ENCODE measurements around the gene KCNB1. TPM values are rescaled to one million over a fixed set of nuclear protein-coding genes. Genes with fewer than 3 reads are reported as not detected.

KCNB1 gene
- total and polyA plus RNA-seq, 2 donors (not counting 1 experiment from before 2014, with no cell fraction given): 0.12 TPM; not detected in 1

DNA sequence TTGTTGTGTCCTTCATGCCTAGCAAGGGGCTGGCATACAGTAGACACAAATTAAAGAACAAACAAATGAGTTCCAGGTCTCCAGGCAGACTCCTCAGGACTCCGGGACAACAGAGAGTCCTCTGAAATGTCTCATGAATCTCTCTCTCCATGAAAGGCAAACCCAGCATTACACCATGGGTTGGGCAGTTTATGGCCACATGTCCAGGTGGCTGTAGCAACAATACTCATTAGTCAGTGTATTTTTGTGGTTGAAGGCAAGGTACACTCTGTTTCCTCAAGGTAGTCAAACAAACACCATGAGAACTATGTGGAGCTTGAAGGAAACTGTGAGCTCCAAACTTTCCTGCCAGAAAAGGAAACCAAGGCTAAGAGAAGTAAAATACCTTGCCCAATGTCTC, 62.2 kb downstream of the KCNB1 start:
- Mint-ChIP-seq H3K27ac (no peak overlapping the region), H3K4me3 (no peak overlapping the region), H3K9me3 (ENCODE audit: insufficient read depth) (peaks cover 3% of the 10 kb centered on the region), H3K4me1 (no peaks in the 10 kb centered on the region), H3K27me3 (peaks cover 32% of the 10 kb centered on the region)
- H3K9me3 ChIP-seq (ENCODE audit: control extremely low read depth in 1 of 3, control insufficient read depth in 2 of 3, insufficient read depth in 1 of 3, low read length in 2 of 3): no peaks in the 10 kb centered on the region
- H3K27me3 ChIP-seq (replicated peaks in 1 of 4; ENCODE audit: control extremely low read depth in 1 of 4, control insufficient read depth in 3 of 4, insufficient read depth in 4 of 4, low read length in 3 of 4): peaks cover 0 to 16% (median 1%) of the 10 kb centered on the region in 4 experiments
- no CpG with 5 or more reads among the region's 1 CpG for WGBS (ENCODE audit: insufficient coverage)
- DNase-seq (no peak), ATAC-seq (ENCODE audit: low read depth) (no peak)
- no peaks in the 10 kb centered on the region for H3K79me2 ChIP-seq (ENCODE audit: control insufficient read depth, insufficient read depth, low read length)
- intact Hi-C loops (cut with micrococcal nuclease): no loop called here
- no peaks in the 10 kb centered on the region for H4K20me1 ChIP-seq (ENCODE audit: control insufficient read depth, insufficient read depth, low read length, poor library complexity, severe bottlenecking)
- H3K4me2 ChIP-seq (replicated peaks; ENCODE audit: low read depth, low read length, poor library complexity, severe bottlenecking): no peak overlapping the region
- CTCF ChIA-PET: no interaction called here
- no peak overlapping the region for H3K4me3 ChIP-seq (ENCODE audit: control extremely low read depth in 1 of 5, extremely low read depth in 1 of 5, insufficient read depth in 1 of 5, low read depth in 2 of 5, low read length in 4 of 5)
- no peak overlapping the region for H3K27ac ChIP-seq (ENCODE audit: low read length in 2 of 2)
- no peak for TF ChIP-seq EZH2 (IDR thresholded peaks at IDR 0.05; ENCODE audit: borderline replicate concordance, insufficient read depth, low read depth, low read length, poor library complexity, severe bottlenecking)
- TF ChIP-seq, protein P1, sequence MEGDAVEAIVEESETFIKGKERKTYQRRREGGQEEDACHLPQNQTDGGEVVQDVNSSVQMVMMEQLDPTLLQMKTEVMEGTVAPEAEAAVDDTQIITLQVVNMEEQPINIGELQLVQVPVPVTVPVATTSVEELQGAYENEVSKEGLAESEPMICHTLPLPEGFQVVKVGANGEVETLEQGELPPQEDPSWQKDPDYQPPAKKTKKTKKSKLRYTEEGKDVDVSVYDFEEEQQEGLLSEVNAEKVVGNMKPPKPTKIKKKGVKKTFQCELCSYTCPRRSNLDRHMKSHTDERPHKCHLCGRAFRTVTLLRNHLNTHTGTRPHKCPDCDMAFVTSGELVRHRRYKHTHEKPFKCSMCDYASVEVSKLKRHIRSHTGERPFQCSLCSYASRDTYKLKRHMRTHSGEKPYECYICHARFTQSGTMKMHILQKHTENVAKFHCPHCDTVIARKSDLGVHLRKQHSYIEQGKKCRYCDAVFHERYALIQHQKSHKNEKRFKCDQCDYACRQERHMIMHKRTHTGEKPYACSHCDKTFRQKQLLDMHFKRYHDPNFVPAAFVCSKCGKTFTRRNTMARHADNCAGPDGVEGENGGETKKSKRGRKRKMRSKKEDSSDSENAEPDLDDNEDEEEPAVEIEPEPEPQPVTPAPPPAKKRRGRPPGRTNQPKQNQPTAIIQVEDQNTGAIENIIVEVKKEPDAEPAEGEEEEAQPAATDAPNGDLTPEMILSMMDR (IDR thresholded peaks at IDR 0.05): no peak
- POLR2A ChIA-PET: no interaction called here
- H3K4me1 ChIP-seq (ENCODE audit: control insufficient read depth in 2 of 2, insufficient read depth in 2 of 2, low read length in 2 of 2): no peaks in the 10 kb centered on the region
- H2AFZ ChIP-seq (ENCODE audit: insufficient read depth, low read depth, low read length, poor library complexity, severe bottlenecking): no peak overlapping the region
- H3K36me3 ChIP-seq (replicated peaks in 1 of 2; ENCODE audit: control extremely low read depth in 1 of 2, control insufficient read depth in 1 of 2, extremely low read depth in 1 of 2, insufficient read depth in 2 of 2, low read length in 1 of 2): no peaks in the 10 kb centered on the region
- no peak overlapping the region for H3K9ac ChIP-seq (ENCODE audit: low read length)

DNA sequence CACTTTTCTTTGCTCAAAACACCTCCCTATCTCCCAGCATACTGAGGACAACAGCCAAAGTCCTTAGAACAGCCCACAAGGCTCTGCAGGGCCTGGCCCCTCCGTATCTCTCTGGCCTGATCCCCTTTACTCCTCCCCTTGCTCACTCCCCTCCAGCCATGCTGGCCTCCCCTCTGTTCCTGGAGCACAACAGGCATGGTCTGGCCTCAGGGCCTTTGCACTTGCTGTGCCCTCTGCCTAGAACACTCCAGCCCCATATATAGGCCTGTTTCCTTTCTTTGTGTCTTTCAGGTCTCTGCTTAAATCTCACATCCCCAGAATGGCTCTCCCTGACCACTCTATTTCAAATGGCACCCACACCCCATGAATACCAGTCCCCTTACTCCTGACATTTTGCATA, 62.7 kb downstream of the KCNB1 start:
- CTCF ChIA-PET: no interaction called here
- DNase-seq: no peak
- Mint-ChIP-seq H3K9me3 (ENCODE audit: insufficient read depth) (peaks cover 3% of the 10 kb centered on the region), H3K27me3 (peaks cover 32% of the 10 kb centered on the region), H3K4me1 (no peaks in the 10 kb centered on the region), H3K27ac (no peak overlapping the region), H3K4me3 (no peak overlapping the region)
- ATAC-seq (ENCODE audit: low read depth): no peak
- Histone ChIP-seq H3K36me3 (replicated peaks in 1 of 2; ENCODE audit: control extremely low read depth in 1 of 2, control insufficient read depth in 1 of 2, extremely low read depth in 1 of 2, insufficient read depth in 2 of 2, low read length in 1 of 2) (no peaks in the 10 kb centered on the region), H3K9me3 (ENCODE audit: control extremely low read depth in 1 of 3, control insufficient read depth in 2 of 3, insufficient read depth in 1 of 3, low read length in 2 of 3) (no peaks in the 10 kb centered on the region), H4K20me1 (ENCODE audit: control insufficient read depth, insufficient read depth, low read length, poor library complexity, severe bottlenecking) (no peaks in the 10 kb centered on the region), H3K4me3 (ENCODE audit: control extremely low read depth in 1 of 5, extremely low read depth in 1 of 5, insufficient read depth in 1 of 5, low read depth in 2 of 5, low read length in 4 of 5) (no peak overlapping the region), H3K4me2 (replicated peaks; ENCODE audit: low read depth, low read length, poor library complexity, severe bottlenecking) (no peak overlapping the region), H3K27me3 (replicated peaks in 1 of 4; ENCODE audit: control extremely low read depth in 1 of 4, control insufficient read depth in 3 of 4, insufficient read depth in 4 of 4, low read length in 3 of 4) (peaks cover 0 to 12% (median 1%) of the 10 kb centered on the region in 4 experiments), H2AFZ (ENCODE audit: insufficient read depth, low read depth, low read length, poor library complexity, severe bottlenecking) (no peak overlapping the region), H3K79me2 (ENCODE audit: control insufficient read depth, insufficient read depth, low read length) (no peaks in the 10 kb centered on the region), H3K27ac (ENCODE audit: low read length in 2 of 2) (no peak overlapping the region), H3K4me1 (ENCODE audit: control insufficient read depth in 2 of 2, insufficient read depth in 2 of 2, low read length in 2 of 2) (no peaks in the 10 kb centered on the region), H3K9ac (ENCODE audit: low read length) (no peak overlapping the region)
- POLR2A ChIA-PET: no interaction called here
- intact Hi-C loops (cut with micrococcal nuclease): no loop called here
- TF ChIP-seq, protein P1 (IDR thresholded peaks at IDR 0.05): no peak
- no peak for TF ChIP-seq EZH2 (IDR thresholded peaks at IDR 0.05; ENCODE audit: borderline replicate concordance, insufficient read depth, low read depth, low read length, poor library complexity, severe bottlenecking)
- WGBS (ENCODE audit: insufficient coverage): 79% methylated on average over 1 of the region's 1 CpG

Data from B cell (primary cell).